Left forelimb (tissue), 1 donor: ENCODE data around the gene HCN2.

ENCODE experiments used
- DNase-seq: peaks from one replicate; pipeline ENCODE4 v3.0.0-alpha.2; 2018; ENCODE audit warnings: low spot score

HCN2 gene

GRCh38 chr19:640606-641189, 51.0 kb downstream of the HCN2 start:
- DNase-seq, result no peak

DNA sequence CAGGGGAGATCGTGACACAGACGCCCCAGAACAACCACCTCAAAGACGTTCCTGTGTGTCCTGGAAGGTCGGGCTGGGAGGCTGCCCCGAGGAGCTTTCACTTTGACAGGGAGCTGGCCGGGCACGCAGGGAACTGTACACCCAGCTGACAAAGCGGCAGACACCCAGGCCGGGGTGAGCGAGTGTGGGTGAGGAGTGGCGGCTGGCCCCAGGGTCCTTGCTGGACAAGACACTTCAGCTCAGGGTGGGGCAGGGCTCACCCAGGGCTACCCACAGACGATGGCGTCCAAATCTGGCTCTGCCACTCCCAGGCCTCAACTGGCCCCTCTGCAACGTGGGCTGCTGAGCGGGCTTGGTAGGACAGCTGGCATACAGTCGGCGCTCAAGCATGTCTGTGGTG, 52.0 kb downstream of the HCN2 start:
- DNase-seq, result no peak

GRCh38 chr19:642767-643727, 53.4 kb downstream of the HCN2 start:
- no peak for DNase-seq

- DNase-seq, result no peak
These were observed 54.1 kb downstream of the HCN2 start for GRCh38 chr19:643736-644135.

GRCh38 chr19:644363-644762, 54.7 kb downstream of the HCN2 start:
- no peak for DNase-seq

DNA sequence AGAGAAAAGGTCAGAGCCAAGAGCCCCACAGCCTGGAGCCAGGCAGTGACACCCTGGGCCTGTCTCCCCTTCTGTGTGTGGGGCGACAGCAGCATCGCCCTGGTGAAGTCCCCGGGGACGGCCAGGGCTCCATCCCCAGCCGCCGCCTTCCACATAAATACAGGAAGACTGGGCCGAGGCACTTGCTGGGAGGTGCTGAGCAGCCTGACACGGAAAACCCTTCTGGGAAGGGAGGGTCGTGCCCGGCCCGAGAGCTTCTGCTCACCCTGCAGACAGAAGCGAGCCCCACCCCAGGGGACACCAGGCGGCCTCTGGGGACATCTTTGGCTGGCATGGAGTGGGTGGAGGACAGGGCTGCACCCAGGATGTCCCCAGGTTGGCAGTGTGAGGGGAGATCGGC, 55.1 kb downstream of the HCN2 start:
- no peak for DNase-seq

GRCh38 chr19:645912-646778, 56.5 kb downstream of the HCN2 start:
- no peak for DNase-seq

DNA sequence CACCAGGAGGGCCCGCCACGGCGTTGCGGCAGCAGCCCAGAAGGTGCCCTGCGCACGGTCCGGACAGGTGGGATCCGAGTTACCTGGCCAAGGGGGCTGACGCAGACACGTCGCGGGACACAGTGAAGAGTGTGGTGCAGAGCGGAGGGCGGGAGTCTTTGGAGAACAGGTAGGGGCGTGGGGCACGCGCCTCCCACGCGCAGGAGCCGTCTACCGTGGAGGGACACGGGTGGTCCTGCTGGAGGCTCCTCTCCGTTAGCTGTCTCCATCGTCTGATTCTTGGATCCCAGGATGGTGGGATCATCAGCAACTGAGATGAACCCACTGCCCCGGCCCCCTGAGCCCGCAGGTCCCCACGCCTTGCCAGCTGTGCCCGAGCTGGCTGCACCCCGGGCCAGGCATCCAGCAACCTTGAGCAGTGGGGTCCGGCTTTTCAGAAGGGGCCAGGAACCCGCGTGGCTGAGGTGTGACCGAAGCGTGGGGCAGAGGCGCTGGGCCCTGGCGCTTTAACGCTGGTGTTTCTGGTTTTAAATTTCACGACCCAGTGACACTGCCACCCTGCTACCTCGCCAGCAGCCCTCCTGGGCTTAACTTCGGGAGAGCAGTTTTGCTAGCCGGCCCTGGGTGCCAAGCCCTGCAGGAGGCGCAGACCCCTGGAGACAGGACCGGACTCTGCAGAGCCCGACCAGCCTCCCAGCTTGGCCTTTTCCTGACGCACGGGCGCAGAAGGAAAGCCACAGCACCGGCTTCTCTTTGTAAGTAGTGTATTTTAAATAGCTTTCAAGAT, 57.3 kb downstream of the HCN2 start:
- DNase-seq, result no peak

- DNase-seq, result no peak
These were observed 58.0 kb downstream of the HCN2 start for GRCh38 chr19:647566-648284.

GRCh38 chr19:648305-648704, 58.6 kb downstream of the HCN2 start:
- DNase-seq, result no peak

- DNase-seq, result no peak
These were observed 59.5 kb downstream of the HCN2 start for GRCh38 chr19:648904-649801.

DNA sequence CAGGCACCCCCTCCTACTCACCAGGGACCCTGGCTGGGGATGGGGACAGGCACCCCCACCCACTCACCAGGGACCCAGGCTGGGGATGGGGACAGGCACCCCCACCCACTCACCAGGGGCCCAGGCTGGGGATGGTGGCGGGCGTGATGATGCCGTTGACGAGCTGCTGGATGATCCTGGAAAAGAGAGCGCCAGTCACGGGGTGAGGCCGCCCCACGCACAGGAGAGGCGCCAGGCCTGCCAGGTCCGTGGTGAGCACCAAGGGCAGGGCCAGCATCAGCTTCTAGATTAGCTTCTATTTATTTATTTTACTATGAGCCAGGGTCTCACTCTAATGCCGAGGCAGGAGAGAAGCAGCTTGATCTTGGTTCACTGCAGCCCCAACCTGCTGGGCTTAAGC, 60.4 kb downstream of the HCN2 start:
- DNase-seq, result no peak

DNA sequence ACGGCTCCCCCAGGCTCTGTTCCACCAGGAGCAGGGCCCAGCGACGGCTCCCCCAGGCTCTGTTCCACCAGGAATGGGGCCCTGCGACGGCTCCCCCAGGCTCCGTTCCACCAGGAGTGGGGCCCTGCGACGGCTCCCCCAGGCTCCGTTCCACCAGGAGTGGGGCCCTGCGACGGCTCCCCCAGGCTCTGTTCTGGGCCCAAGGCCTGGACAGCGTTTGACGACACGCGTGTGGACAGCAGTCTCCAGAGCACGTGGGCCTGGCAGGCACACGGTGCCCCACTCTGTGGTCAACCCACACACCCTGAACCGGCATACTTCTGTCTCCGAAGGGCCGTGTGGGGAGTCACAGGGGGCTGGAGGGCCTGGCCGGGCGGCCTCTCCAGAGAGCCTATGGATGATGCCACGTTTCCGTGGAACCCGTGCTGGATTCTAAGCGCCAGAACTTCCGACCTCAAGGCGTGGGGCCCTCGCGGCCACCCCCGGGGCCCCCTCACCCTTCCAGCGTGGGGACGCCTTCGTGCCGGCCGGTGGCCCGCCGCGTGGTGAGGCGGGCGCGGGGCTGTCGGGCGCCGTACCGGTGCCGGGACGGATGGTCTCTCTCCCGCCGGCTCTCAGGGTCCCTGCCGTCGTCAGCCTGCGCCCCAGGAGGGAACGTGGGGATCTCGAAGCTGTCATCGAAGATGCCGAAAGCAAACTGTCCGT, 61.6 kb downstream of the HCN2 start:
- no peak for DNase-seq

- no peak for DNase-seq
These were observed 62.3 kb downstream of the HCN2 start for GRCh38 chr19:651991-652390.

GRCh38 chr19:652467-653389, 63.0 kb downstream of the HCN2 start:
- no peak for DNase-seq

DNA sequence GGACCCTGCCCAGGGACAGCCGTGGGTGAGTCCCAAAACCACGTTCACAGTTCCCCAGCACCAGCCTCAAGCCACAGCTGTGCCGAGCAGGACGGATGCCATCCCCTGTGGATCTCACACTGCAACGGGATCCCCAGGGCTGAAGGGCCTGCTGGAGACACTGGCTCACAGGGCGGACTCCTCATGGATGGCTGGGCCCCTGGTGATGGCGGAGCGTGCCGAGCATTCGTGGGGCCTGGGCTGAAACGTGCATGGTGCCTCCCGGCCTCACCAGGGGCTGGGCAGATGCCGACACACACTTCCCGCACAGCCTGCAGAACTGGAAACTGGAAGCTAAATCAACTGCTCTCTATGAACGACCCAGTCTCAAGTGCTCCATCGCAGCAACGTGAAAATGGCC, 63.7 kb downstream of the HCN2 start:
- no peak for DNase-seq

- no peak for DNase-seq
These were observed 66.0 kb downstream of the HCN2 start for GRCh38 chr19:655691-656090.
